Sciatic nerve (tissue), 2 donors: ENCODE data around the gene SLC35G3. TPM values are rescaled to one million over a fixed set of nuclear protein-coding genes. Genes with fewer than 3 reads are reported as not detected.
"Not testable (repeated sequence)": the region's sequence is repeated elsewhere in the genome, so short reads cannot be mapped to it uniquely, and the experiment has no call there.

ENCODE experiments used
- ATAC-seq: fragments of 200-7000 bp; cut with Tn5 transposase; one replicate; pipeline ENCODE4 v1.9.1; 2020; ENCODE audit warnings: mild to moderate bottlenecking, moderate library complexity
- DNase-seq: peaks from one replicate; pipeline ENCODE4 v3.0.0-alpha.2; 2020; ENCODE audit warnings: low spot score
- intact Hi-C: fragments of 100-400 bp; cut with DNase I; formaldehyde crosslinking; loops from one replicate; pipeline ENCODE4 v1.14.2; 2022
- total RNA-seq: library from RNA; stranded (reverse); fragmentation: NEBNext Ultra II Directional; extraction: Animal tissue kit (Norgen Biotek cat#: 25700); gene quantifications from one replicate; pipeline ENCODE4 v1.2.1, GENCODE V29; 2021
- donor health status: DM: no; HTN: no; CAD: no.
- donor health status: DM: no; HTN: no; CAD: no.

SLC35G3 gene
- not detected for total RNA-seq

GRCh38 chr17:35194001-35194400 lies at the start of gene SLC35G3:
SLC35G3 (minus strand) TSS chr17:35194393; CDS start chr17:35194307, 86 bp downstream.
- ATAC-seq, intact Hi-C loops, DNase-seq: not testable (repeated sequence)

- ATAC-seq (peak; percentile 70), DNase-seq (peak; percentile 64)
- intact Hi-C loops: no loop called here
These were observed 49.6 kb upstream of the SLC35G3 start for GRCh38 chr17:35243561-35244340.

GRCh38 chr17:35242805-35243560 lies 48.8 kb upstream of the SLC35G3 start, which contains the start of gene SLFN5:
SLFN5 (plus strand) TSS chr17:35243072; CDS start chr17:35258691, 15,619 bp downstream.
- ATAC-seq (peak; percentile 97), DNase-seq (peak; percentile 95)
- intact Hi-C loops: no loop called here

- ATAC-seq (peak; percentile 26), DNase-seq (peak; percentile 72)
- intact Hi-C loops: no loop called here
These were observed 48.1 kb upstream of the SLC35G3 start for GRCh38 chr17:35242158-35242804.

- DNase-seq (peak; percentile 59), ATAC-seq (no peak)
- intact Hi-C loops: no loop called here
These were observed 47.3 kb upstream of the SLC35G3 start for GRCh38 chr17:35241520-35241919.

- ATAC-seq (no peak), DNase-seq (no peak)
- intact Hi-C loops: no loop called here
These were observed 46.7 kb upstream of the SLC35G3 start for GRCh38 chr17:35240861-35241260.

GRCh38 chr17:35239823-35240222 lies 45.6 kb upstream of the SLC35G3 start:
- no peak for ATAC-seq
- intact Hi-C loops: no loop called here

GRCh38 chr17:35238821-35239220 lies 44.6 kb upstream of the SLC35G3 start:
- intact Hi-C loops: no loop called here
- ATAC-seq: no peak

More at GRCh38 chr17:35239823-35240222, 45.6 kb upstream of the SLC35G3 start:
- DNase-seq: no peak

GRCh38 chr17:35236821-35237220 lies 42.6 kb upstream of the SLC35G3 start:
- no peak for DNase-seq
- ATAC-seq: no peak
- intact Hi-C loops: no loop called here

More at GRCh38 chr17:35238821-35239220, 44.6 kb upstream of the SLC35G3 start:
- no peak for DNase-seq

GRCh38 chr17:35235917-35236316 lies 41.7 kb upstream of the SLC35G3 start:
- intact Hi-C loops: no loop called here
- DNase-seq (no peak), ATAC-seq (no peak)

GRCh38 chr17:35235289-35235688 lies 41.1 kb upstream of the SLC35G3 start:
- ATAC-seq (no peak), DNase-seq (no peak)
- intact Hi-C loops: no loop called here

- intact Hi-C loops, DNase-seq, ATAC-seq: not testable (repeated sequence)
These were observed 40.1 kb upstream of the SLC35G3 start for GRCh38 chr17:35234315-35234714.

GRCh38 chr17:35229638-35230037 lies 35.4 kb upstream of the SLC35G3 start:
- DNase-seq (no peak), ATAC-seq (no peak)
- intact Hi-C loops: no loop called here

GRCh38 chr17:35227546-35227945 lies 33.4 kb upstream of the SLC35G3 start:
- ATAC-seq (no peak), DNase-seq (no peak)

GRCh38 chr17:35224436-35224835 lies 30.2 kb upstream of the SLC35G3 start:
- intact Hi-C loops: no loop called here
- no peak for ATAC-seq

More at GRCh38 chr17:35227546-35227945, 33.4 kb upstream of the SLC35G3 start:
- intact Hi-C loops: no loop called here

GRCh38 chr17:35222452-35222851 lies 28.3 kb upstream of the SLC35G3 start:
- no peak for DNase-seq
- intact Hi-C loops: no loop called here
- no peak for ATAC-seq

More at GRCh38 chr17:35224436-35224835, 30.2 kb upstream of the SLC35G3 start:
- no peak for DNase-seq

- intact Hi-C loops: no loop called here
- ATAC-seq (no peak), DNase-seq (no peak)
These were observed 24.7 kb upstream of the SLC35G3 start for GRCh38 chr17:35218915-35219314.

- intact Hi-C loops: no loop called here
- no peak for ATAC-seq
These were observed 22.9 kb upstream of the SLC35G3 start for GRCh38 chr17:35217107-35217506.

GRCh38 chr17:35214631-35215273 lies 20.6 kb upstream of the SLC35G3 start:
- ATAC-seq: no peak
- no peak for DNase-seq
- intact Hi-C loops: no loop called here

More at GRCh38 chr17:35217107-35217506, 22.9 kb upstream of the SLC35G3 start:
- no peak for DNase-seq
